ENCODE results near the gene LITAF. TPM values are rescaled to one million over a fixed set of nuclear protein-coding genes. Genes with fewer than 3 reads are reported as not detected.

LITAF gene
- total RNA-seq, 2 experiments from 2014 or later, result 91.4 to 155 TPM

DNA sequence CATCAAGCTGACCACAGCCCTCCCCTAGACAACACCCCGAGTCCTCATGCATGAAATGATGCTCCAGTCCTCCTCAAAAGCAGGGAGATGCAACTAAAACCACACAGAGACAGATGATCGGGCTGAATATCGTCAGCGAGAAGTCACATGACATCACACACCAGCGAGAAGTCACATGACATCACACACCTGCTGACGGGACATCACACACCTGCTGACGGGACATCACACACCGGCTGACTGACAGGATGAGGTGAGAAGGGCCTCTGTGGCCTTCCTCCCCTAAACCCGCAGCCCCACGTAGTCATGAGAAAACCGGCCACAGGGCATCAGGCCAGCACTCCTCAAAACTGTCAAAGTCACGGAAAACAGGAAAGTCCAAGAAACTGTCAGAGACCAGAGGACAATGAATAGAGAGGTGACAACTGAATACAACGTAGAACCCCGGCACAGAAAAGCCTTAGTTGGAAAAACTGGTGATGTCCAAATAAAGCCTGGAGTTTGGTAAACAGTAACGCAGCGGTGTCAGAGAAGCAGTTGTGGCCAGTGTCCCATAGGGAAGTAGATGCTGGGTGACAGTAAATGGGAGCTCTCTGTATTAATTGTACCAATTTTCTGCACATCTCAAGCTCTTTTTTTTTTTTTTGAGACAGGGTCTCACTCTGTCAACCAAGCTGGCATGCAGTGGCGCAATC lies 14.3 kb downstream of the LITAF start:
- Mint-ChIP-seq H3K27me3 (no peaks in the 10 kb centered on the region), H3K4me1 (peaks cover 50% of the 10 kb centered on the region), H3K36me3 (peaks cover 33% of the 10 kb centered on the region), H3K27ac (peak overlapping the region; percentile 61), H3K9me3 (ENCODE audit: low read depth) (no peaks in the 10 kb centered on the region), H3K4me3 (peak overlapping the region; percentile 28)
- ATAC-seq (peak; percentile 40), DNase-seq (peak; percentile 70)
- CTCF ChIA-PET, result interaction anchor here (1.6 kb wide), 1 partner anchor 9 kb away, joined by 5 read pairs; no protein-coding TSS in a partner anchor

- no peaks in the 10 kb centered on the region for H3K27me3 Mint-ChIP-seq
- DNase-seq (no peak), ATAC-seq (no peak)
- H3K36me3 Mint-ChIP-seq, result peaks cover 29% of the 10 kb centered on the region
- no peak overlapping the region for H3K4me3 Mint-ChIP-seq
- peaks cover 42% of the 10 kb centered on the region for H3K4me1 Mint-ChIP-seq
- no peak overlapping the region for H3K27ac Mint-ChIP-seq
- CTCF ChIA-PET, result no interaction called here
- no peaks in the 10 kb centered on the region for H3K9me3 Mint-ChIP-seq (ENCODE audit: low read depth)
These were observed 15.2 kb downstream of the LITAF start for GRCh38 chr16:11571549-11571948.

GRCh38 chr16:11570806-11571205 lies 15.9 kb downstream of the LITAF start:
- no peak overlapping the region for H3K4me3 Mint-ChIP-seq
- H3K4me1 Mint-ChIP-seq, result peaks cover 41% of the 10 kb centered on the region
- no peak overlapping the region for H3K27ac Mint-ChIP-seq
- ATAC-seq, result no peak
- no peak for DNase-seq
- CTCF ChIA-PET, result interaction anchor here (1.5 kb wide), 1 partner anchor 38 kb away, joined by 4 read pairs; no protein-coding TSS in a partner anchor
- no peaks in the 10 kb centered on the region for H3K27me3 Mint-ChIP-seq
- H3K9me3 Mint-ChIP-seq (ENCODE audit: low read depth), result no peaks in the 10 kb centered on the region
- H3K36me3 Mint-ChIP-seq, result peaks cover 31% of the 10 kb centered on the region

GRCh38 chr16:11570258-11570657 lies 16.5 kb downstream of the LITAF start:
- Mint-ChIP-seq H3K27me3 (no peaks in the 10 kb centered on the region), H3K36me3 (peaks cover 29% of the 10 kb centered on the region), H3K9me3 (ENCODE audit: low read depth) (no peaks in the 10 kb centered on the region), H3K4me3 (no peak overlapping the region), H3K4me1 (peaks cover 36% of the 10 kb centered on the region), H3K27ac (no peak overlapping the region)
- ATAC-seq, result no peak
- no peak for DNase-seq
- CTCF ChIA-PET, result interaction anchor here (1.0 to 1.5 kb wide), 2 partner anchors 38 kb away, joined by 3 to 4 read pairs; no protein-coding TSS in a partner anchor

GRCh38 chr16:11566398-11566797 lies 20.3 kb downstream of the LITAF start:
- ATAC-seq (no peak), DNase-seq (no peak)
- H3K36me3 Mint-ChIP-seq, result peaks cover 19% of the 10 kb centered on the region
- H3K4me1 Mint-ChIP-seq, result peaks cover 30% of the 10 kb centered on the region
- H3K27me3 Mint-ChIP-seq, result no peaks in the 10 kb centered on the region
- no peak overlapping the region for H3K4me3 Mint-ChIP-seq
- H3K9me3 Mint-ChIP-seq (ENCODE audit: low read depth), result no peaks in the 10 kb centered on the region
- H3K27ac Mint-ChIP-seq, result no peak overlapping the region
- CTCF ChIA-PET, result no interaction called here

- H3K27me3 Mint-ChIP-seq, result no peaks in the 10 kb centered on the region
- CTCF ChIA-PET, result no interaction called here
- peaks cover 33% of the 10 kb centered on the region for H3K4me1 Mint-ChIP-seq
- H3K4me3 Mint-ChIP-seq, result no peak overlapping the region
- H3K9me3 Mint-ChIP-seq (ENCODE audit: low read depth), result no peaks in the 10 kb centered on the region
- ATAC-seq (no peak), DNase-seq (no peak)
- no peak overlapping the region for H3K27ac Mint-ChIP-seq
- peaks cover 21% of the 10 kb centered on the region for H3K36me3 Mint-ChIP-seq
These were observed 21.1 kb downstream of the LITAF start for GRCh38 chr16:11565665-11566064.

DNA sequence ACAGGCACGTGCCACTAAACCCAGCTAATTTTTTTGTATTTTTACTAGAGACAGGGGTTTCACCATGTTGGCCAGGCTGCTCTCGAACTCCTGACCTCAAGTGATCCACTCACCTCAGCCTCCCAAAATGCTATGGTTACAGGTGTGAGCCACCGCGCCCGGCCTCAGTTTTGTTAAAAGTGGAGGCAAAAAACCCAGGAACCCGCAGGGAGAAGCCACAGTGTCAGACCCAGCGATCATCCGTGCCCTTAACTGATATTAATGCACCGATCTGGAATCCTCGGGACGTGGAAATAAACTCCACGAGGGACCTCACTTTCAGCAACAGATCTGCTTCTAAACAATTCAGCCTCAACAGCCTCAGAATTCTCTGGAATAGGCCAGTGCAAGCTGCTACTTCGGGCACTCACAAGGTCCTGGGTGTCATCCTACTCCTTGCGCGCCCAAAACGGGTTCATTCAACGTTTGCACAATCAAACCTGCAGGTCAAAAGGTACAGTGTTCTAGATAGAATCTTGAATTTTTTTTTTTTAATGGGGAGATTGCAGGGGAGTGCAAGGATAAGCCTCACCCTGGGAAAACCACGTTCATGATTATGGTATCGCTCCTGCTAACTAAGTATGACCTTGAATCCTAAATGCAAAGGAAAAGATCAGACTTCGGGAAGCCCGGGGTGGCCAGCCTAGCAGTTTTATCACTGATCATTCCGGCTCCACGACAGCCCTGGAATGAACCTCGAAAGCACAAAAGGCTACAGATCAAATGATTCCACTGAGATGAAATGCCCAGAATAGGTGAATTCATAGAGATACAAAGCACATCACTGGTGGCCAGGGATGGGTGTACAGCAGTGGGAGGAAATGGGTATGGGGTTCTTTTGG lies 22.4 kb downstream of the LITAF start:
- Mint-ChIP-seq H3K9me3 (ENCODE audit: low read depth) (no peaks in the 10 kb centered on the region), H3K4me3 (no peak overlapping the region), H3K36me3 (peaks cover 19% of the 10 kb centered on the region), H3K27ac (no peak overlapping the region), H3K27me3 (no peaks in the 10 kb centered on the region), H3K4me1 (peaks cover 41% of the 10 kb centered on the region)
- CTCF ChIA-PET, result interaction anchor here (1.5 kb wide), 1 partner anchor 17 kb away, joined by 10 read pairs; no protein-coding TSS in a partner anchor
- DNase-seq (no peak), ATAC-seq (no peak)

- ATAC-seq, result no peak
- CTCF ChIA-PET, result interaction anchor here (1.5 kb wide), 1 partner anchor 18 kb away, joined by 10 read pairs; no protein-coding TSS in a partner anchor
These were observed 23.2 kb downstream of the LITAF start for GRCh38 chr16:11563493-11564040.

GRCh38 chr16:11562941-11563340 lies 23.8 kb downstream of the LITAF start:
- Mint-ChIP-seq H3K9me3 (ENCODE audit: low read depth) (no peaks in the 10 kb centered on the region), H3K36me3 (peaks cover 22% of the 10 kb centered on the region), H3K4me3 (no peak overlapping the region), H3K27me3 (no peaks in the 10 kb centered on the region), H3K27ac (no peak overlapping the region), H3K4me1 (peaks cover 47% of the 10 kb centered on the region)
- DNase-seq (no peak), ATAC-seq (no peak)
- CTCF ChIA-PET, result interaction anchor here (1.5 kb wide), 1 partner anchor 19 kb away, joined by 10 read pairs; no protein-coding TSS in a partner anchor

More at GRCh38 chr16:11563493-11564040, 23.2 kb downstream of the LITAF start:
- Mint-ChIP-seq H3K4me3 (peak overlapping the region; percentile 18), H3K4me1 (peaks cover 47% of the 10 kb centered on the region), H3K36me3 (peaks cover 23% of the 10 kb centered on the region), H3K9me3 (ENCODE audit: low read depth) (no peaks in the 10 kb centered on the region), H3K27me3 (no peaks in the 10 kb centered on the region), H3K27ac (peak overlapping the region; percentile 74)
- DNase-seq, result no peak

DNA sequence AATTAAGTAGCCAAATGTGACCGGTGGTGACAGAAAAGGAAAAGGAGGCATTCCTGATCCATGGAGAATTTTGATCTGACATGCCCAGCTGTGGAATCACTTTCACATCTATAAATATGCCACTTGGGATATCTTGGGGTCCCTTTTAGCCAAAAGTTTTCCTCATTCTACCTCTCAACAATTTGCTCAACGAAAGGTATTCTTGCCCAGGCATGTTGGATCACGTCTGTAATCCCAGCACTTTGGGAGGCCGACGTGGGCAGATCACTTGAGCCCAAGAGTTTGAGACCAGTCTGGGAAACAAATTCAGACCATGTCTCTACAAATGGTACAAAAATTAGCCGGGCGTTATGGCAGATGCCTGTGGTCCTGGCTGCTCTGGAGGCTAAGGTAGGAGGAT lies 24.3 kb downstream of the LITAF start:
- DNase-seq (no peak), ATAC-seq (no peak)
- Mint-ChIP-seq H3K27me3 (no peaks in the 10 kb centered on the region), H3K9me3 (ENCODE audit: low read depth) (no peaks in the 10 kb centered on the region), H3K27ac (peak overlapping the region; percentile 64), H3K4me3 (no peak overlapping the region), H3K36me3 (peaks cover 24% of the 10 kb centered on the region), H3K4me1 (peaks cover 53% of the 10 kb centered on the region)
- CTCF ChIA-PET, result interaction anchor here (1.5 kb wide), 1 partner anchor 19 kb away, joined by 10 read pairs; no protein-coding TSS in a partner anchor

DNA sequence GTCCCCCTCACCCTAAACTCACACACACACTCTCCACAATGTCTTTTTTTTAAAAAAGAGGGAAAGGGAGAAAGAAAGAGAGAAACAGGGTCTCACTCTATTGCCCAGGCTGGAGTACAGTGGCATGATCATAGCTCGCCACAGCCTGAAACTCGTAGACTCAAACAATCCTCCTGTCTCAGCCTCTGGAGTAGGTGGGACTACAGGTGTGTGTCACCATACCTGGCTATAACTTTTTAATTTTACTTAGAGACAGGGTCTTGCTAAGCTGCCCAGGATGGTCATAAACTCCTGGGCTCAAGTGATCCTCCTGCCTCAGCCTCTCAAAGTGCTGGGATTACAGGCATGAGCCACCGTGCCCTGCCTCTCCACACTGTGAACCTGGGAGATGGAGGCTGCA lies 24.9 kb downstream of the LITAF start:
- peak overlapping the region; percentile 75 for H3K4me3 Mint-ChIP-seq
- H3K27ac Mint-ChIP-seq, result peak overlapping the region; percentile 91
- H3K36me3 Mint-ChIP-seq, result peaks cover 29% of the 10 kb centered on the region
- no peaks in the 10 kb centered on the region for H3K27me3 Mint-ChIP-seq
- DNase-seq, result no peak
- peaks cover 58% of the 10 kb centered on the region for H3K4me1 Mint-ChIP-seq
- no peak for ATAC-seq
- CTCF ChIA-PET, result no interaction called here
- no peaks in the 10 kb centered on the region for H3K9me3 Mint-ChIP-seq (ENCODE audit: low read depth)

DNA sequence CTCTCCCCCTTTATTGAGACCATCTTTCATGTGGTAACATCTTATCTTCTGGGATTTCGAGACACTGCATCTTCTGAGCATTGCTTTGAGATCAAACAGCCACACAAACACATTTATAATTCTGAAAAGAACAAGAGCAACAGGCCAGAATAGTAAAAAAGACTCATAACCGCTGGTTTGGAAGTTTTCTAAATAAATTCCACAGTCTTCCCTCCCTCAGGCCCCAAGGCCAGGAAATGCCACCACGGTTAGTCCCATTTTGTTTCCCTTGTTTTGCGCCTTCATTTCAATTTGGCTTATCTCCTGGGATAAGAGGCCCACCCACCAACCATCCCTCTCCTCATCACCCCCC lies 25.3 kb downstream of the LITAF start:
- ATAC-seq, result no peak
- Mint-ChIP-seq H3K36me3 (peaks cover 34% of the 10 kb centered on the region), H3K4me1 (peaks cover 63% of the 10 kb centered on the region), H3K9me3 (ENCODE audit: low read depth) (no peaks in the 10 kb centered on the region), H3K27ac (peak overlapping the region; percentile 91), H3K27me3 (no peaks in the 10 kb centered on the region), H3K4me3 (peak overlapping the region; percentile 75)
- CTCF ChIA-PET, result interaction anchor here (1.7 kb wide), 1 partner anchor 79 kb away, joined by 6 read pairs; no protein-coding TSS in a partner anchor
- no peak for DNase-seq

All from activated CD8-positive, alpha-beta memory T cell treated with anti-CD3 and anti-CD28 coated beads, Interleukin-2, amount 10 ng/mL, durations not matched to agents 7 days and 5 days (primary cell).